Measurements from ENCODE around the gene RPEL1. TPM values are rescaled to one million over a fixed set of nuclear protein-coding genes. Genes with fewer than 3 reads are reported as not detected.

The RPEL1 gene
- polyA plus RNA-seq, 2 of the 4 experiments (the other 2 are of a cell fraction): 0.12 to 0.13 TPM

GRCh38 chr10:103241262-103242011 is 4.2 kb upstream of the RPEL1 start (continued):
- TF ChIP-seq NFE2L2 (conservative IDR thresholded peaks at IDR 0.05; ENCODE audit: low read length): peak; percentile 85
- peak; percentile 70 for TF ChIP-seq JUNB (IDR thresholded peaks at IDR 0.05)
- TF ChIP-seq PBX3 (IDR thresholded peaks at IDR 0.05): no peak
- TF ChIP-seq GATA3 (IDR thresholded peaks at IDR 0.05; ENCODE audit: borderline replicate concordance): peak; percentile 82
- no peak for TF ChIP-seq CBX2 (IDR thresholded peaks at IDR 0.05; ENCODE audit: borderline replicate concordance, low read depth)
- TF ChIP-seq ZSCAN20 (CRISPR knock-in tag; IDR thresholded peaks at IDR 0.05): peak; percentile 83
- TF ChIP-seq ESRRA (IDR thresholded peaks at IDR 0.05; ENCODE audit: borderline replicate concordance, low read length): no peak
- peak; percentile 77; the same call in 1 of the 2 replicates for TF ChIP-seq ZNF302 (CRISPR knock-in tag; IDR thresholded peaks at IDR 0.05)
- TF ChIP-seq CHD4 (IDR thresholded peaks at IDR 0.05; ENCODE audit: borderline replicate concordance): no peak
- TF ChIP-seq KDM1A (IDR thresholded peaks at IDR 0.05; ENCODE audit: low read depth): no peak
- peak; percentile 56 for TF ChIP-seq USF2 (IDR thresholded peaks at IDR 0.05)
- peak; percentile 69 for TF ChIP-seq FOSL2 (IDR thresholded peaks at IDR 0.05)
- TF ChIP-seq FOSL2 (CRISPR knock-in tag; IDR thresholded peaks at IDR 0.05): peak; percentile 91
- no peak for TF ChIP-seq BHLHE40 (IDR thresholded peaks at IDR 0.05; ENCODE audit: low read depth, low read length)
- TF ChIP-seq FOXS1 (CRISPR knock-in tag; IDR thresholded peaks at IDR 0.05): 0 out of 2 replicates have a peak, but pooled peaks have one; percentile 62
- peak; percentile 28 for TF ChIP-seq RARB (CRISPR knock-in tag; IDR thresholded peaks at IDR 0.05)
- TF ChIP-seq SREBF2 (IDR thresholded peaks at IDR 0.05): no peak
- no peak for TF ChIP-seq ELK1 (IDR thresholded peaks at IDR 0.05; ENCODE audit: low read depth, low read length)
- TF ChIP-seq POLR2AphosphoS2 (conservative IDR thresholded peaks at IDR 0.05; ENCODE audit: low read length): no peak
- TF ChIP-seq E2F6 (IDR thresholded peaks at IDR 0.05; ENCODE audit: borderline replicate concordance, low read depth): peak; percentile 53; the same call in 1 of the 2 replicates
- TF ChIP-seq SMC3 (IDR thresholded peaks at IDR 0.05): peak; percentile 40; the same call in 1 of the 3 replicates
- TF ChIP-seq FOSB (CRISPR knock-in tag; IDR thresholded peaks at IDR 0.05): no peak
- peak; percentile 84 for TF ChIP-seq MAX (IDR thresholded peaks at IDR 0.05)
- no peak for TF ChIP-seq HMGXB4 (CRISPR knock-in tag; IDR thresholded peaks at IDR 0.05; ENCODE audit: borderline replicate concordance)
- TF ChIP-seq JUN (IDR thresholded peaks at IDR 0.05): peak; percentile 62 to 81; a peak in 4 of 5 replicates
- TF ChIP-seq CBX8 (IDR thresholded peaks at IDR 0.05): no peak
- TF ChIP-seq RAD21 (conservative IDR thresholded peaks at IDR 0.05 in 1 of 2, IDR thresholded peaks at IDR 0.05 in 1 of 2): peak; percentile 36 to 44
- peak; percentile 90; the same call in 1 of the 2 replicates for TF ChIP-seq ATOH8 (CRISPR knock-in tag; IDR thresholded peaks at IDR 0.05; ENCODE audit: low read depth)
- TF ChIP-seq TP53 (CRISPR knock-in tag; IDR thresholded peaks at IDR 0.05): peak; percentile 86; the same call in 1 of the 2 replicates
- TF ChIP-seq TFCP2L1 (CRISPR knock-in tag; IDR thresholded peaks at IDR 0.05): 0 out of 2 replicates have a peak, but pooled peaks have one; percentile 66
- peak; percentile 96 for TF ChIP-seq HOXB13 (CRISPR knock-in tag; IDR thresholded peaks at IDR 0.05; ENCODE audit: low read depth)
